NB4 (cell line): ENCODE measurements around the gene SMAD7.

Experiments
- MAX ChIP-seq: IDR thresholded peaks from 2 replicates; pipeline ENCODE4 v1.6.1; 2011; ENCODE audit warnings: low read depth, low read length
- POLR2A ChIP-seq: IDR thresholded peaks from 2 replicates; pipeline ENCODE4 v1.6.1; 2011; ENCODE audit warnings: mild to moderate bottlenecking; ENCODE audit not compliant: insufficient read length; ENCODE audit errors: extremely low read depth
- TF ChIP-seq, protein P1 (sequence below): IDR thresholded peaks from one replicate; pipeline ENCODE4 v1.5.1; 2012; ENCODE audit warnings: low read depth, low read length

GRCh38 chr18:48951448-48952286 lies 902 bp upstream of the SMAD7 start:
- TF ChIP-seq POLR2A = peak; percentile 34
- TF ChIP-seq MAX = peak; percentile 79
- TF ChIP-seq, protein P1, sequence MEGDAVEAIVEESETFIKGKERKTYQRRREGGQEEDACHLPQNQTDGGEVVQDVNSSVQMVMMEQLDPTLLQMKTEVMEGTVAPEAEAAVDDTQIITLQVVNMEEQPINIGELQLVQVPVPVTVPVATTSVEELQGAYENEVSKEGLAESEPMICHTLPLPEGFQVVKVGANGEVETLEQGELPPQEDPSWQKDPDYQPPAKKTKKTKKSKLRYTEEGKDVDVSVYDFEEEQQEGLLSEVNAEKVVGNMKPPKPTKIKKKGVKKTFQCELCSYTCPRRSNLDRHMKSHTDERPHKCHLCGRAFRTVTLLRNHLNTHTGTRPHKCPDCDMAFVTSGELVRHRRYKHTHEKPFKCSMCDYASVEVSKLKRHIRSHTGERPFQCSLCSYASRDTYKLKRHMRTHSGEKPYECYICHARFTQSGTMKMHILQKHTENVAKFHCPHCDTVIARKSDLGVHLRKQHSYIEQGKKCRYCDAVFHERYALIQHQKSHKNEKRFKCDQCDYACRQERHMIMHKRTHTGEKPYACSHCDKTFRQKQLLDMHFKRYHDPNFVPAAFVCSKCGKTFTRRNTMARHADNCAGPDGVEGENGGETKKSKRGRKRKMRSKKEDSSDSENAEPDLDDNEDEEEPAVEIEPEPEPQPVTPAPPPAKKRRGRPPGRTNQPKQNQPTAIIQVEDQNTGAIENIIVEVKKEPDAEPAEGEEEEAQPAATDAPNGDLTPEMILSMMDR = no peak
